Measurements from ENCODE around the gene UBE4B. TPM values are rescaled to one million over a fixed set of nuclear protein-coding genes. Genes with fewer than 3 reads are reported as not detected.
A peak's percentile ranks its signal among the peaks of the same experiment; 100 is the strongest.

Gene UBE4B
- total and polyA plus RNA-seq, 2 of the 13 experiments (the other 11 are each of a cell fraction or from before 2014, with no cell fraction given) = 15.2 to 24.8 TPM

DNA sequence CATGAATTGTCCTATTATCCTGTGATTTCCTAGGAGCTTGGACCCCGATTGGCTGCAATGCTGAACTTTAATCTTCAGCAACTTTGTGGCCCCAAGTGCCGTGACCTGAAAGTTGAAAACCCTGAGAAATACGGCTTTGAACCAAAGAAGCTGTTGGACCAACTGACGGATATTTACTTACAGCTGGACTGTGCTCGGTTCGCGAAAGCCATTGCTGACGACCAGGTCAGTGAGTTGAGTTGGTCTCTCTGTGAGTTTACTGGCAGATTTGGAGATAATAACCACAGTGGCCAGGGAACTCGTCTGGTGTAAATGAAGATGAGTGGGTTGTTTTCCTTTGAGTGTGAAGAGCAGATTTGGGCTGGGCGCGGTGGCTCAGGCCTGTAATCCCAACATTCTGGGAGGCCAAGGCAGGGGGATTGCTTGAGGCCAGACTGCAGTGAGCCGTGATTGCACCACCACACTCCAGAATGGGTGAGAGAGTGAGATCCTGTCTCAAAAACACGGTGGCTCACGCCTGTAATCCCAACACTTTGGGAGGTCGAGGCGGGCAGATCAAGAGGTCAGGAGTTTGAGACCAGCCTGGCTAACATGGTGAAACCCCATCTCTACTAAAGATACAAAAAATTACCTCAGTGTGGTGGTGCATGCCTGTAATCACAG, 138.5 kb downstream of the UBE4B start (continued):
- TF ChIP-seq, protein P1, sequence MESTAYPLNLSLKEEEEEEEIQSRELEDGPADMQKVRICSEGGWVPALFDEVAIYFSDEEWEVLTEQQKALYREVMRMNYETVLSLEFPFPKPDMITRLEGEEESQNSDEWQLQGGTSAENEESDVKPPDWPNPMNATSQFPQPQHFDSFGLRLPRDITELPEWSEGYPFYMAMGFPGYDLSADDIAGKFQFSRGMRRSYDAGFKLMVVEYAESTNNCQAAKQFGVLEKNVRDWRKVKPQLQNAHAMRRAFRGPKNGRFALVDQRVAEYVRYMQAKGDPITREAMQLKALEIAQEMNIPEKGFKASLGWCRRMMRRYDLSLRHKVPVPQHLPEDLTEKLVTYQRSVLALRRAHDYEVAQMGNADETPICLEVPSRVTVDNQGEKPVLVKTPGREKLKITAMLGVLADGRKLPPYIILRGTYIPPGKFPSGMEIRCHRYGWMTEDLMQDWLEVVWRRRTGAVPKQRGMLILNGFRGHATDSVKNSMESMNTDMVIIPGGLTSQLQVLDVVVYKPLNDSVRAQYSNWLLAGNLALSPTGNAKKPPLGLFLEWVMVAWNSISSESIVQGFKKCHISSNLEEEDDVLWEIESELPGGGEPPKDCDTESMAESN (CRISPR knock-in tag; conservative IDR thresholded peaks at IDR 0.05) = 0 out of 2 replicates have a peak, but pooled peaks have one; percentile 46
- peak; percentile 83; the same call in 1 of the 2 replicates for TF ChIP-seq ZBTB3 (CRISPR knock-in tag; IDR thresholded peaks at IDR 0.05; ENCODE audit: borderline replicate concordance, low read depth)
- TF ChIP-seq, protein P2, sequence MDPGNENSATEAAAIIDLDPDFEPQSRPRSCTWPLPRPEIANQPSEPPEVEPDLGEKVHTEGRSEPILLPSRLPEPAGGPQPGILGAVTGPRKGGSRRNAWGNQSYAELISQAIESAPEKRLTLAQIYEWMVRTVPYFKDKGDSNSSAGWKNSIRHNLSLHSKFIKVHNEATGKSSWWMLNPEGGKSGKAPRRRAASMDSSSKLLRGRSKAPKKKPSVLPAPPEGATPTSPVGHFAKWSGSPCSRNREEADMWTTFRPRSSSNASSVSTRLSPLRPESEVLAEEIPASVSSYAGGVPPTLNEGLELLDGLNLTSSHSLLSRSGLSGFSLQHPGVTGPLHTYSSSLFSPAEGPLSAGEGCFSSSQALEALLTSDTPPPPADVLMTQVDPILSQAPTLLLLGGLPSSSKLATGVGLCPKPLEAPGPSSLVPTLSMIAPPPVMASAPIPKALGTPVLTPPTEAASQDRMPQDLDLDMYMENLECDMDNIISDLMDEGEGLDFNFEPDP (CRISPR knock-in tag; conservative IDR thresholded peaks at IDR 0.05) = no peak
- TF ChIP-seq BRCA1 (CRISPR knock-in tag; IDR thresholded peaks at IDR 0.05) = peak; percentile 68; the same call in 1 of the 2 replicates
- peak; percentile 17; the same call in 1 of the 2 replicates for TF ChIP-seq ZNF441 (CRISPR knock-in tag; IDR thresholded peaks at IDR 0.05; ENCODE audit: borderline replicate concordance)
- TF ChIP-seq NFYC (CRISPR knock-in tag; IDR thresholded peaks at IDR 0.05) = peak; percentile 64; the same call in 1 of the 2 replicates
- peak; percentile 68; the same call in 1 of the 2 replicates for TF ChIP-seq YEATS4 (CRISPR knock-in tag; IDR thresholded peaks at IDR 0.05; ENCODE audit: borderline replicate concordance)
- peak; percentile 75; the same call in 1 of the 2 replicates for TF ChIP-seq ZNF343 (CRISPR knock-in tag; IDR thresholded peaks at IDR 0.05)
- TF ChIP-seq RFXAP (CRISPR knock-in tag; IDR thresholded peaks at IDR 0.05; ENCODE audit: borderline replicate concordance) = peak; percentile 88; the same call in 1 of the 2 replicates
- peak; percentile 52 for TF ChIP-seq TEAD3 (CRISPR knock-in tag; optimal IDR thresholded peaks at IDR 0.05; ENCODE audit: borderline replicate concordance)
- peak; percentile 52; the same call in 1 of the 2 replicates for TF ChIP-seq ZNF629 (CRISPR knock-in tag; conservative IDR thresholded peaks at IDR 0.05)
- no peak for TF ChIP-seq PRPF4 (IDR thresholded peaks at IDR 0.05; ENCODE audit: low read depth, low read length, poor library complexity, severe bottlenecking)
- TF ChIP-seq POLR2AphosphoS2 (IDR thresholded peaks at IDR 0.05; ENCODE audit: low read depth, low read length) = no peak
- TF ChIP-seq ZNF251 (CRISPR knock-in tag; IDR thresholded peaks at IDR 0.05) = no peak
- TF ChIP-seq ZNF563 (CRISPR knock-in tag; IDR thresholded peaks at IDR 0.05) = 0 out of 2 replicates have a peak, but pooled peaks have one; percentile 32
- TF ChIP-seq SSRP1 (CRISPR knock-in tag; IDR thresholded peaks at IDR 0.05) = 0 out of 2 replicates have a peak, but pooled peaks have one; percentile 21
- TF ChIP-seq ZNF260 (CRISPR knock-in tag; IDR thresholded peaks at IDR 0.05; ENCODE audit: borderline replicate concordance, low read depth) = no peak
- no peak for TF ChIP-seq SCMH1 (CRISPR knock-in tag; IDR thresholded peaks at IDR 0.05; ENCODE audit: borderline replicate concordance)
- no peak for TF ChIP-seq TCF12 (IDR thresholded peaks at IDR 0.05)
- peak; percentile 39; the same call in 1 of the 2 replicates for TF ChIP-seq TCF12 (CRISPR knock-in tag; IDR thresholded peaks at IDR 0.05)
- peak; percentile 94 for TF ChIP-seq RXRB (CRISPR knock-in tag; IDR thresholded peaks at IDR 0.05; ENCODE audit: borderline replicate concordance)
- TF ChIP-seq, protein P3, sequence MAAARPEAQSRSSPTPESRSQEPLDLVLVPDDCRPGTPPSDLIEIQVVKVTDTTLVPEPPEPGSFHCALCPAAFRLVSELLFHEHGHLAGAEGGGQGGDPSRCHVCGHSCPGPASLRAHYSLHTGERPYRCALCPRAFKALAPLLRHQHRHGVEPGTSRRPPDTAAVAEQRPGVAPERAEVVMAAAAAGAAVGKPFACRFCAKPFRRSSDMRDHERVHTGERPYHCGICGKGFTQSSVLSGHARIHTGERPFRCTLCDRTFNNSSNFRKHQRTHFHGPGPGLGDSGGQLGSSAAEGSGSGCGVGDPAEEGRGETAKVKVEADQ (CRISPR knock-in tag; IDR thresholded peaks at IDR 0.05; ENCODE audit: borderline replicate concordance) = no peak
- peak; percentile 20; the same call in 1 of the 2 replicates for TF ChIP-seq FOXK1 (CRISPR knock-in tag; IDR thresholded peaks at IDR 0.05; ENCODE audit: borderline replicate concordance, low read depth)
- TF ChIP-seq, protein P4, sequence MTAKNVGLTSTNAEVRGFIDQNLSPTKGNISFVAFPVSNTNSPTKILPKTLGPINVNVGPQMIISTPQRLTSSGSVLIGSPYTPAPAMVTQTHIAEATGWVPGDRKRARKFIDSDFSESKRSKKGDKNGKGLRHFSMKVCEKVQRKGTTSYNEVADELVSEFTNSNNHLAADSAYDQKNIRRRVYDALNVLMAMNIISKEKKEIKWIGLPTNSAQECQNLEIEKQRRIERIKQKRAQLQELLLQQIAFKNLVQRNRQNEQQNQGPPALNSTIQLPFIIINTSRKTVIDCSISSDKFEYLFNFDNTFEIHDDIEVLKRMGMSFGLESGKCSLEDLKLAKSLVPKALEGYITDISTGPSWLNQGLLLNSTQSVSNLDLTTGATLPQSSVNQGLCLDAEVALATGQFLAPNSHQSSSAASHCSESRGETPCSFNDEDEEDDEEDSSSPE (CRISPR knock-in tag; IDR thresholded peaks at IDR 0.05) = no peak
- TF ChIP-seq TGIF2 (CRISPR knock-in tag; IDR thresholded peaks at IDR 0.05) = no peak

Measured in HepG2 (cell line).